Inflammatory macrophage treated with lipopolysaccharide for 4 hours (primary cell): Measurements from ENCODE around the gene GRAPL.
"Not testable (repeated sequence)": the region's sequence is repeated elsewhere in the genome, so short reads cannot be mapped to it uniquely, and the experiment has no call there.

Experiments
- DNase-seq: peaks from one replicate; pipeline ENCODE4 v3.0.0-alpha.2; 2020

The GRAPL gene

GRCh38 chr17:19196382-19197204 lies 69.2 kb downstream of the GRAPL start:
- DNase-seq = not testable (repeated sequence)

- not testable (repeated sequence) for DNase-seq
Measured at GRCh38 chr17:19202448-19202847, 75.1 kb downstream of the GRAPL start.

DNA sequence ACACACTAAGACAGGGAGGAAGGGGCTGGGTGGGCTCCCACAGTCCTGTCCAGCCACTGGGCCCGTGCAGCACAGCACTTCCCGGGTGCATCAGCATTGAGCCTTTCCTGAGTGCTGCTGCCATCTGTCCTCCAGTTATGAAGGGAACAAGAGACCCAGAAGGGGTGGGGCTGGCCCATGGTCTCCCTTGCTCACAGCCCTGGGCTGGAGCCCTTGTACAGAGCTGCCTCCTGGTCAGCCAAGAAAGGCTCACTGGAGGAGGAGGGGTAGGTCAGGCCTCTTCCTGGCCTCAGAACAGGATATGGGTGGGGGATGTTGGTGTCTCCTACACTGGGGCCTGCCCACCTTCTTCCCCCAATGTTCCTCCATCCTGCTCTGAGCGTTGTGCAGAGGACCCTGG lies 76.0 kb downstream of the GRAPL start:
- not testable (repeated sequence) for DNase-seq
